Hematopoietic multipotent progenitor cell treated with erythropoietin and hydrocortisone succinate and interleukin-3 and kit ligand, for 15 days (in vitro differentiated cells): ENCODE measurements around the gene SBF2.
A peak's percentile ranks its signal among the peaks of the same experiment; 100 is the strongest.

Experiments
- DNase-seq: peaks from one replicate; pipeline ENCODE4 v3.0.0-alpha.2; 2015; ENCODE audit warnings: low spot score

Gene SBF2

DNA sequence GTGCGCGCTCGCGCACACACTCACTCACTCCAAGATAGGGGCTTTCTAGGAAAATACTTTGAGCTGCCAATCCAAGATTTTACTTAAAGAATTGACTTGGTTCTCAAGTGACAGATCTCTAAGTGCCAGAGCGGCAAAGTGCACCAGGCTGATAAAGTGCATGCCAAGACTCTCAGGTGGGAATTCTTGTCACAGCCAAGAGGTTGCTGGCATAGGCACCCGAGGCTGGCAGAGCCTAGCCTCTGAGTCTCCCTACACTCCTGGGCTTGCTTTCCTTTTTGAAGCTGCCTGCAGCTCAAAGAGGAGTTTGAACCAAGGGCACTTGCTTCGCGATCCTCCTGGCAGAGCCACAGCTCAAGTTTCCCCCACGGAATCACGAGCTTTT, 8.3 kb upstream of the SBF2 start:
- peak; percentile 47 for DNase-seq

- DNase-seq = no peak
Observed at GRCh38 chr11:10301656-10302358, 7.8 kb upstream of the SBF2 start.

DNA sequence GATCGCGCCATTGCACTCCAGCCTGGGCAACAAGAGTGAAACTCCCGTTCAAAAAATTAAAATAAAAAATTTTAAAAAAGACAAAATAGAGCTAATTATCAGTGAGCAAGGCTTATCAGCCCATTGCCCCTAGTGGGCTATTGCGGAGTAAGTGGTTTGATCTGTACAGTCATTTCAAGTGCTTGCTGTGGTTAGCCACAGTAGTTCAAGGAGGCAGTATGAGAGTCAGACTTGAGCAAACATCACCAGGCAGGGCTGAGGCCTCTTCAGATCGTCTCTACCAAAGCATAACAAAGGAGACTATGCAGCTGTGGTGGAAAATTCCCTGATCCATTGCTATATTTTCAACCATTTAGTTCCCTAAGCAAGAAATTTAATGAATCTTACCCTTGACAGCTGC, 4.3 kb upstream of the SBF2 start:
- no peak for DNase-seq

GRCh38 chr11:10295064-10295901, 1.3 kb upstream of the SBF2 start:
- no peak for DNase-seq

GRCh38 chr11:10294290-10294953, 403 bp upstream of the SBF2 start:
- DNase-seq = no peak

DNA sequence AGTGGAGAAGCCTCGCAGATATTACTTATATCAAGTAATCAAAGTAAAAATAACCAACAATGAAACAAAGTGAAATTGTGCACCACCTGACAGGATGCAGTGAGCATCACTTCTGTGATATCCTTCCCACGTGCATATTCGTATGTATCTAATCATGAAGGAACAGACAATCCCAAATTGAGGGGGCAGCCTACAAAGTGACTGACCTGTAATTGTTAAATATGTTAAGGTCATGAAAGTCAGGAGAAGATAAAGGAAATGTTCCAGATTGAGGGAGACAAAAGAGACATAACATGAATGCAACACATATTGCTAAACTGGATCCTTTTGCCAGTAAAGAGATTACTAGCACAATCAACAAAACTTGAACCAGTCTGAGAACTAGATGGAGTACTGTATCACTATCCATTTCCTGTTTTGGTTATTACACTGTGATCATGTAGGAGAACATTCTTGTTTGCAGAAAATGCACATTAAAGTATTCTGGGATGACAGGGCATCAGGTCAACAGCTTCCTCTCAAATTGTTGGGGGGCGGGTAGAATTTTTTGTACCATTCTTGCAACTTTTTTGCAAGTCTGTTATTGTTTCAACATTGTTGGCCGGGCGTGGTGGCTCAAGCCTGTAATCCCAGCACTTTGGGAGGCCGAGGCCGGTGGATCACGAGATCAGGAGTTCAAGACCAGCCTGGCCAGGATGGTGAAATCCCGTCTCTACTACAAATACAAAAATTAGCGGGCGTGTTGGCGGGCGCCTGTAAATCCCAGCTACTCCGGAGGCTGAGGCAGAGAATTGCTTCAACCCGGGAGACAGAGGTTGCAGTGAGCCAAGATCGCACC, 2.0 kb downstream of the SBF2 start:
- DNase-seq = no peak

DNA sequence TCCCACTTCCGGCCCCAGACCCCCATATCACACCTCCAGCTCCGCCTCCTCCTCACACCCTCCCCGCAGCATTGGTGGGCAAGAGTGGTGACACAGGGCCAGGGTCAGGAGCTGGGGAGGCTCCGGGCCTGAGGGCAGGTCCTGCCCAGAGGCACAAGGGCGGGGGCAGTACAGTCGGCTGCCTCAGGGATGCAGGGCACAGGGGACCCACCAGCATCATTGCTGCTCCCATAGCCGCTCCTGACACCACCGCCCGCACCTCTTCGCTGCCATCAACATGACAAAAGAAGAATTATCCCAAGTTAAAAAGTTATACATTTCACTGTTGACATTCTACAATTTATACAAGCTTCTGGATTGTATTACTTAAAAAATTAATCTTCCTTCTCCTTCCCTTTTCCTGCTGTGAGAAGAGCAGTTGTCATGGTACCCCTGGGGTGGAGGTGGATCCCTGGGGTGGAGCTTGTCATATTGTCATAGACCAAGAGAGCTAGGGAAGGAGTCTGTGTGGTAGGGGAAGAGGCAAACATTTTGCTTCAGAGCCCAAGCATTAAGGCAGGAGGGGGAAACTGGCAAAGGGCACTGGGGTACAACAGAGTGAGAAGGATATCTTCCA, 4.1 kb downstream of the SBF2 start:
- DNase-seq = no peak

DNA sequence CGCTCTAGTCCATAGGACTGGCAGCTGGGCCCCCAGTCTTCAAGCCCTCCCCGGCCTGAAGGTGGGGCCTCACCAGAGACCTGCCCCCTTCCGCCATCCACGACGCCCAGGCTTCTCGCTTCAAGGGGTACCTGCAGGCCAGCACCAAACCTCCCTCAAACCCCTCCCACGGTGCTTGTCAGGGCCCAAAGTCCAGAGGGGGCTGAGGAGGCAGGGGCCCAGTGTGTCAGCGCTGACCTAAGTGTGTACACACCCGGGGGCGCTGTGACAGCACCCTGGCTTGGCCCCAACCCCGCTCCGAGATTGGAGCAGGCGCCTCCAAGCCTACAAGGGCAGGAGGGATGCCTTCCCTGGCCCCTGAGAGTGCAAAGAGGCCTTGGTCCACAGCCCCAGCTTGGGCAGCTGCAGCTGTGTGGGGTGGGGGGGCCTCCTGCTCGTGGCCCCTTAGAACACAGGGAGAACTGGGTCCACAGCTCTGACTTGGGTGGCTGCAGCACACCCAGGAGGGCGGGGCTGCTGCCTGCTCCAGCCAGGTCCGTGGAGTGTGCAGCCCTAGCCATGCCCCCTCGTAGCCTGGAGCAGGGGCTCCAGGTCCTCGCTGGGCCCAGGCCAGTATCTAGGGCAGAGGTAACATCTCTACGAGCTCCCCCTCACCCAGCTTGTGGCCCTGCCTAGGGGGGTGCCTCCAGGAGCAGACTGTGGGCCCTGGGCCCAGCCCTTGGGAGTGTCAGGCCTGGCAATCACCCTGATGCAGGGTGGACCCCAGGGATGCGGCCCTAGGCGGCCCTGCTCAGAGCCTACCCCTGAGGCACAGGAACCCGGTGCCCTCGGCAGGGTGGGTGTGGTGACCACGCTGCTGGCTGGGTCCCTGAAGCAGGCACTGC, 4.9 kb downstream of the SBF2 start:
- no peak for DNase-seq

DNA sequence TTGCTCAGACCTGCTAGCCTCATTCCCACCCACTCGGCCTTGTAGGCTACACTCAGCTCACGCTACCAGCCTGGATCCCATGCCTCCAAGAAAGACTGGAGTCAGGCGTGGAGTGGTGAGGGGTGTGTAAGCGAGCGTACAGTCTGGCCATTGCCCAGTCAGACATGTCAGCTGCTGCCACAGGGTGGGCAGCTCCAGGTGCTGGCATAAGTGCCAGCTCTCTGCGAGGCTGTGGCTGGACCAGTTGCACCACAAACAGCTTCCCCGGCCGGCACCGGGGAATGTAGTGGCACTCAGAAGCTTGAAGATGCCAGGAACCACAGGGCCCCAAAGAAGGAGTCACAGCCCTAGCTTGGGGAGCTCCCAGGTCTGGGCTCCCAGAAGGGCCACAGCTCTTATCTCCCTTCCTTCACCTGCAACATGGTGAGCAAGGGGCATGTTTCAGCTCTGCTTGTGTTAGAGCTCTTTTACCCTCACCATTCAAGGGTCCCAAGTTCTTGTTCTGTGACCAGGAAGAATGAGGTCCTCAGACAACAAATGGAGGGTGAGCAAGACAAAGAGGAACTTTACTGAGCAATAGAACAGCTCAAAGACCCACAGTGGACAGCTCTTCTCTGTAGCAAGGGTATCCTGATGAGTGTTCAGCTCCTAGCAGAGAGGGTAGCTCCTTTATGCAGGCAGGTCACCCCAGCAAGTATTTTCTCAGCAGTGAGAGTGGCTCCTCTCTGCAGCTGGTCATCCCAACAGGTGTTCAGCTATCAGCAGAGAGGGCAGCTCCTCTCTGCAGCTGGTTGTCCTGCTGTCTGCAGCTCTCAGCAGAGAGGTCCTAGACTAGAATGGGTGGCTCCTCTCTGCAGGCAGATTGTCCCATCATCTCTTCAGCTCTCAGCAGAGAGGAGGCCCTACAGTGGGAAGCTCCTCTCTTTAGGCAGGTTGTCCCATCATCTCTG, 6.0 kb downstream of the SBF2 start:
- DNase-seq = no peak

- DNase-seq = no peak
Observed at GRCh38 chr11:10287140-10287539, 6.9 kb downstream of the SBF2 start.

GRCh38 chr11:10285148-10285802, 8.7 kb downstream of the SBF2 start:
- DNase-seq = no peak

DNA sequence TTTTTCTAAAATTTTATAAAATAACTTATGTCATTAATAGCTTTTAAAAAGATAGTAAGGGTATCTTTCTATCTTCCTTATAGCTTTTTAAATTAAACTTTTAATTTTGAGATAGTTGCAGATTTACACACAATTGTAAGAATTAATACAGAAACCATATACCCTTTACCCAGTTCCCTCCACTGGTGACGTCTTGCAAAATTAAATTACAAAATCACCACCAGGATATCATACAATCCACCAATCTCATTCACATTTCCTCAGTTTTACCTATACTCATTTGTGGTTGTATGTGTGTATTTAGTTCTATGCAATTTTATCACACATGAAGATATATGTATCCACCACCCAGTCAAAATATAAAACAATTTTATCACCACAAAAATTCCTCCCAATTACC, 10.0 kb downstream of the SBF2 start:
- DNase-seq = no peak

- no peak for DNase-seq
Observed at GRCh38 chr11:10282117-10282516, 11.9 kb downstream of the SBF2 start.

DNA sequence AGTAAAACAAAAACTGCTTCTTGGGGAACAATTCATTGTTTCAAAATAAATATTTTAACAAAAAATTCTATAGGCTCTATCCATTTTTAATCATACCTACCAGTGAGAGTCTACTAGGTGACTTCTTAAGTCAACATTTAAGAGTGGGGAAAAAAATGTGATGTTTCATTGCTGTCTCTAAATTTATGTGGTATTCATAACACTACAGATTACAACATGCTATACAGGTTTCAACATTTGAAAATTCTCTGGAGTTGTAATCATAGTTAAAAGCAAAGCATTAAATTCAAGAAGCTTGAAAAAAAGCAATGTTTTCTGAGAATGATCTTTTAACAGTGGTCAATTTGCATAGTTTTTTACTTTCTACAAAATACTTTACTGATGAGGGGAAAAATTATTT, 18.3 kb downstream of the SBF2 start:
- no peak for DNase-seq

- no peak for DNase-seq
Observed at GRCh38 chr11:10274726-10275125, 19.3 kb downstream of the SBF2 start.

GRCh38 chr11:10273738-10274137, 20.3 kb downstream of the SBF2 start:
- DNase-seq = no peak

GRCh38 chr11:10272132-10272531, 21.9 kb downstream of the SBF2 start:
- DNase-seq = no peak

DNA sequence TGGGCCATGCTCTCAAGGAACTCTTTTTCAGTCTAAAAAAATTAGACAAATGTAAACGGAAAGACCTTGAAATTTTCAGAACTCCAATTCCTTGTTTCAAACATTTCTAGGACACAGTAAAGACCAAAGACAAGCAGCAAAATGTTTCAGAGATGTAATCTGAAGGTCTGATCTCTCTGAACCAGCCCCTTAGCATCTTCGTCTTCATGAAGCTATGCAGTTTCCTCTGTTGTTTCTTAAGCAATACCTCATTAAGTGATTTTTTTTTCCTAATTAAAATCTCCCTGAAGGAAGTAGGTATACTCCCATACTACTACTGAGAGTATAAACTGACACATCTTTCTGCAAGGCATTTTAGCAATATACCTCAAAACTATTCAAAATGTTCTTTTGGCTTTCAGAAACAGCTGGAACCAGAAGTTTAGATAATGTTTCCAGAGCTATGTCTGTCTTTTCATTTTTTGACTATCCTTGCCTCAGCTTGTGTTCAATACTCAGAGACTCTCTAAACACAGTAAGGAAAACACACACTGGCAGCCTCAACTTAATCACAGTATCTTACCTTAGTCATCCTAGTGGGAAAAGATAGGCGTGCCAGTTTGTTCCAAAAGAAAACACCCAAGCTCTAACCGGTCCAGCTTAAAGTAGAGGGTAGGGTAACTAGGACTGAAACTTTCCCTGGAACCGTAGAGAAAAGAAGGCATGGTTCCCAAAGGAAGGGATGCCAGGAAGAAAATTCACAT, 25.1 kb downstream of the SBF2 start:
- DNase-seq = no peak
